H1 (cell line): Measurements from ENCODE around the gene RNF114. TPM values are rescaled to one million over a fixed set of nuclear protein-coding genes. Genes with fewer than 3 reads are reported as not detected.

Experiments
- CTCF ChIA-PET: fragments of 300-600 bp; sonication (Branson Sonifier 250); formaldehyde crosslinking; loops from one replicate; lab custom pipeline; 2021; ENCODE audit not compliant: partially characterized antibody; lab: Charles Lee
- POLR2A ChIA-PET: fragments of 300-600 bp; sonication (Branson Sonifier 250); formaldehyde crosslinking; loops from one replicate; lab custom pipeline; 2021; ENCODE audit warnings: inconsistent platforms; ENCODE audit not compliant: partially characterized antibody; lab: Charles Lee
- DNase-seq, 2 experiments: peaks; one replicate each; pipeline versions ENCODE4 v3.0.0 to v3.0.0-alpha.2; 2010 to 2022; ENCODE audit warnings: low spot score in 2 of 2, low read depth in 1 of 2, mixed read lengths in 1 of 2
- FAIRE-seq: peaks from 2 replicates; lab custom pipeline; 2011; peaks lifted over from hg19 to GRCh38; lab: Jason Lieb, UNC
- H2AFZ ChIP-seq: 2 replicates; pipeline ENCODE4 v1.8.1; 2012; ENCODE audit warnings: low read length, inconsistent platforms
- H2AK5ac ChIP-seq: 2 replicates; pipeline ENCODE4 v1.6.1; 2013; ENCODE audit warnings: low read depth, low read length
- H2BK120ac ChIP-seq: replicated peaks from 2 replicates; pipeline ENCODE3; 2013; ENCODE audit warnings: low read depth, low read length, inconsistent platforms
- H2BK12ac ChIP-seq: 2 replicates; pipeline ENCODE4 v1.6.1; 2013; ENCODE audit warnings: low read depth, low read length
- H2BK15ac ChIP-seq: 2 replicates; pipeline ENCODE4 v1.6.1; 2013; ENCODE audit warnings: low read length
- H2BK20ac ChIP-seq: 2 replicates; pipeline ENCODE4 v1.6.1; 2013; ENCODE audit warnings: low read length
- H2BK5ac ChIP-seq: 2 replicates; pipeline ENCODE4 v1.6.1; 2013; ENCODE audit warnings: low read depth, low read length
- H3K14ac ChIP-seq: 2 replicates; pipeline ENCODE4 v1.6.1; 2013; ENCODE audit warnings: inconsistent platforms; ENCODE audit not compliant: insufficient read length
- H3K18ac ChIP-seq: 2 replicates; pipeline ENCODE4 v1.6.1; 2013; ENCODE audit warnings: low read length; ENCODE audit errors: extremely low read depth
- H3K23ac ChIP-seq: 2 replicates; pipeline ENCODE4 v1.6.1; 2013; ENCODE audit warnings: inconsistent platforms; ENCODE audit not compliant: insufficient read length
- H3K23me2 ChIP-seq: 2 replicates; pipeline ENCODE4 v1.6.1; 2013; ENCODE audit warnings: low read depth, low read length
- H3K27ac ChIP-seq: 2 replicates; pipeline ENCODE4 v1.6.1; 2011; ENCODE audit warnings: low read depth, low read length, inconsistent platforms
- H3K27me3 ChIP-seq, 4 experiments: replicated peaks in 1 of 4; 1 replicate in 1 of 4; 2 replicates in 3 of 4; pipeline versions ENCODE4 v1.6.1 to v1.8.1; 2011 to 2013; ENCODE audit warnings: low read length in 3 of 4, mild to moderate bottlenecking in 3 of 4, inconsistent platforms in 2 of 4, mixed read lengths in 2 of 4, moderate library complexity in 1 of 4; ENCODE audit not compliant: control insufficient read depth in 3 of 4, insufficient read depth in 3 of 4; ENCODE audit errors: extremely low read depth in 1 of 4
- H3K36me3 ChIP-seq, 4 experiments: 2 replicates each; pipeline versions ENCODE4 v1.6.1 to v1.8.1; 2011 to 2013; ENCODE audit warnings: mild to moderate bottlenecking in 4 of 4, low read length in 3 of 4, moderate library complexity in 2 of 4, control low read depth in 1 of 4, inconsistent platforms in 1 of 4; ENCODE audit not compliant: insufficient read depth in 4 of 4, control insufficient read depth in 2 of 4
- H3K4ac ChIP-seq: replicated peaks from 2 replicates; pipeline ENCODE3; 2013; ENCODE audit warnings: low read length, low read depth, mixed read lengths, inconsistent platforms; ENCODE audit not compliant: insufficient read length
- H3K4me1 ChIP-seq, 4 experiments: replicated peaks in 1 of 4; 1 replicate in 1 of 4; 2 replicates in 3 of 4; pipeline versions ENCODE4 v1.6.1 to v1.8.1; 2011 to 2013; ENCODE audit warnings: low read length in 3 of 4, inconsistent platforms in 2 of 4, mixed read lengths in 1 of 4; ENCODE audit not compliant: insufficient read depth in 4 of 4, control insufficient read depth in 3 of 4
- H3K4me2 ChIP-seq, 2 experiments: 2 replicates each; pipeline versions ENCODE4 v1.6.1 to v1.8.1; 2011 to 2013; ENCODE audit warnings: low read depth in 2 of 2, low read length in 2 of 2, control low read depth in 1 of 2, inconsistent platforms in 1 of 2, mild to moderate bottlenecking in 1 of 2; ENCODE audit not compliant: insufficient read depth in 1 of 2
- H3K4me3 ChIP-seq, 4 experiments: fragments of 200-600, 300-600 bp in 1 of 4; sonication (generic), shearing (Covaris generic), sonication (Bioruptor Twin) in 1 of 4; 2 replicates each; pipeline versions ENCODE4 v1.5.1 to v1.8.1; 2011 to 2016; ENCODE audit warnings: low read length in 4 of 4, low read depth in 3 of 4, control low read depth in 2 of 4, inconsistent platforms in 2 of 4, mild to moderate bottlenecking in 2 of 4, mixed read lengths in 1 of 4, moderate library complexity in 1 of 4; ENCODE audit not compliant: insufficient read depth in 2 of 4; ENCODE audit errors: extremely low read depth in 1 of 4
- H3K56ac ChIP-seq: replicated peaks from 2 replicates; pipeline ENCODE3; 2013; ENCODE audit warnings: low read depth, mild to moderate bottlenecking, mixed read lengths, low read length, inconsistent platforms; ENCODE audit not compliant: insufficient read length
- H3K79me1 ChIP-seq: 2 replicates; pipeline ENCODE4 v1.6.1; 2013; ENCODE audit warnings: low read depth, low read length, control low read depth
- H3K79me2 ChIP-seq, 2 experiments: 2 replicates each; pipeline versions ENCODE4 v1.6.1 to v1.8.1; 2012 to 2013; ENCODE audit warnings: low read length in 2 of 2, mild to moderate bottlenecking in 2 of 2, inconsistent platforms in 1 of 2; ENCODE audit not compliant: insufficient read depth in 2 of 2, control insufficient read depth in 1 of 2
- H3K9ac ChIP-seq, 4 experiments: replicated peaks in 1 of 4; 1 replicate in 1 of 4; 2 replicates in 3 of 4; pipeline versions ENCODE4 v1.6.1 to v1.8.1; 2011 to 2013; ENCODE audit warnings: low read depth in 3 of 4, low read length in 3 of 4, control low read depth in 2 of 4, mild to moderate bottlenecking in 2 of 4, moderate library complexity in 2 of 4, inconsistent platforms in 1 of 4; ENCODE audit errors: extremely low read depth in 1 of 4
- H3K9me3 ChIP-seq, 2 experiments: 2 replicates each; pipeline versions ENCODE4 v1.6.1 to v1.8.1; 2012 to 2013; ENCODE audit warnings: mild to moderate bottlenecking in 2 of 2, moderate library complexity in 2 of 2, control low read depth in 1 of 2, inconsistent platforms in 1 of 2, low read depth in 1 of 2, low read length in 1 of 2, mixed read lengths in 1 of 2; ENCODE audit not compliant: insufficient read depth in 2 of 2
- H4K20me1 ChIP-seq, 2 experiments: replicated peaks in 1 of 2; 2 replicates each; pipeline versions ENCODE3 to v1.8.1; 2011 to 2013; ENCODE audit warnings: inconsistent platforms in 2 of 2, low read length in 2 of 2, mild to moderate bottlenecking in 1 of 2; ENCODE audit not compliant: insufficient read depth in 2 of 2, control insufficient read depth in 1 of 2
- H4K5ac ChIP-seq: 2 replicates; pipeline ENCODE4 v1.6.1; 2013; ENCODE audit warnings: low read length, low read depth, mixed read lengths, inconsistent platforms; ENCODE audit not compliant: insufficient read length
- H4K8ac ChIP-seq: 2 replicates; pipeline ENCODE4 v1.8.0; 2013; ENCODE audit warnings: mild to moderate bottlenecking, moderate library complexity, low read length, inconsistent platforms; ENCODE audit not compliant: insufficient read depth; ENCODE audit errors: extremely low read depth
- H4K91ac ChIP-seq: replicated peaks from 2 replicates; pipeline ENCODE3; 2013; ENCODE audit warnings: low read length, mixed read lengths, inconsistent platforms; ENCODE audit not compliant: insufficient read length
- BACH1 ChIP-seq: IDR thresholded peaks from 2 replicates; pipeline ENCODE4 v1.6.1; 2012; ENCODE audit warnings: low read length, improper control_type of control experiment
- CTBP2 ChIP-seq: IDR thresholded peaks from 2 replicates; pipeline ENCODE4 v1.7.0; 2011; ENCODE audit warnings: borderline replicate concordance, mild to moderate bottlenecking, moderate library complexity, mixed read lengths, low read length; ENCODE audit not compliant: insufficient read depth, insufficient read length
- E2F6 ChIP-seq: IDR thresholded peaks from 2 replicates; pipeline ENCODE4 v1.6.1; 2012; ENCODE audit warnings: inconsistent platforms
- EP300 ChIP-seq, 2 experiments: IDR thresholded peaks; 1 replicate in 1 of 2; 2 replicates in 1 of 2; pipeline ENCODE4 v1.6.1; 2011 to 2012; ENCODE audit warnings: low read depth in 2 of 2, low read length in 2 of 2, mild to moderate bottlenecking in 2 of 2, borderline replicate concordance in 1 of 2, inconsistent platforms in 1 of 2, moderate library complexity in 1 of 2
- KDM1A ChIP-seq: fragments of 200-600, 300-600 bp; sonication (generic); IDR thresholded peaks from 2 replicates; pipeline ENCODE4 v1.7.1; 2016; ENCODE audit warnings: mild to moderate bottlenecking, low read length, borderline replicate concordance
- KDM5A ChIP-seq: fragments of 200-600 bp; IDR thresholded peaks from 2 replicates; pipeline ENCODE4 v1.7.1; 2012; ENCODE audit warnings: mild to moderate bottlenecking, low read length, inconsistent platforms, mixed read lengths
- MAFK ChIP-seq: IDR thresholded peaks from 2 replicates; pipeline ENCODE4 v1.6.1; 2012; ENCODE audit warnings: low read depth, mild to moderate bottlenecking, improper control_type of control experiment, low read length
- PHF8 ChIP-seq: fragments of 200-600 bp; sonication (generic); conservative IDR thresholded peaks from 2 replicates; pipeline ENCODE4 v1.7.1; 2012; ENCODE audit warnings: low read depth, mild to moderate bottlenecking, inconsistent platforms, low read length, moderate library complexity
- POLR2A ChIP-seq, 2 experiments: IDR thresholded peaks; 1 replicate in 1 of 2; 2 replicates in 1 of 2; pipeline ENCODE4 v1.6.1; 2011; ENCODE audit warnings: low read depth in 2 of 2, low read length in 2 of 2, mild to moderate bottlenecking in 2 of 2; ENCODE audit errors: control extremely low read depth in 1 of 2
- RNF2 ChIP-seq: fragments of 200-900, 300-1000 bp; sonication (generic); IDR thresholded peaks from 2 replicates; pipeline ENCODE4 v1.7.1; 2016; ENCODE audit warnings: borderline replicate concordance, low read depth, mild to moderate bottlenecking, antibody characterized with exemption, low read length; ENCODE audit not compliant: poor library complexity, severe bottlenecking; ENCODE audit errors: missing control alignments
- SIN3A ChIP-seq, 2 experiments: IDR thresholded peaks in 1 of 2; conservative IDR thresholded peaks in 1 of 2; 2 replicates each; pipeline ENCODE4 v1.6.1; 2011 to 2012; ENCODE audit warnings: low read length in 2 of 2, improper control_type of control experiment in 1 of 2, low read depth in 1 of 2, mild to moderate bottlenecking in 1 of 2
- SP2 ChIP-seq: IDR thresholded peaks from 2 replicates; pipeline ENCODE4 v1.6.1; 2012; ENCODE audit warnings: mild to moderate bottlenecking, low read length, inconsistent platforms
- TCF12 ChIP-seq: IDR thresholded peaks from 2 replicates; pipeline ENCODE4 v1.6.1; 2011; ENCODE audit warnings: low read depth, mild to moderate bottlenecking, low read length
- WGBS, 2 experiments: shearing (Covaris generic) in 1 of 2; methylation state at CpG; one replicate each; pipeline versions ENCODE4 v1.1.6 to v1.1.7; 2013 to 2015; ENCODE audit warnings: low lambda C conversion rate in 2 of 2, mixed read lengths in 2 of 2, inconsistent platforms in 1 of 2, low coverage in 1 of 2, missing lambda C conversion rate in 1 of 2; ENCODE audit not compliant: insufficient replicate concordance in 2 of 2, insufficient coverage in 1 of 2, insufficient read length in 1 of 2; ENCODE audit errors: extremely low coverage in 1 of 2, missing lambda C conversion rate in 1 of 2; 5-methylcytosine and 5-hydroxymethylcytosine counted together
- polyA plus RNA-seq, 7 experiments: library from polyadenylated mRNA; depleted of rRNA in 3 of 7; stranded (reverse) in 5 of 7; unstranded in 2 of 7; fragments of >200 nt in 5 of 7; fragments of 200-250 nt in 2 of 7; gene quantifications; 1 replicate in 5 of 7; 2 replicates in 1 of 7; 4 replicates in 1 of 7; pipeline versions ENCODE4 v1.2.1 to v1.2.3, GENCODE V29; 2011 to 2013; ENCODE audit warnings: missing spikeins in 2 of 7, mixed read lengths in 2 of 7
- total RNA-seq: library from RNA; stranded (reverse); fragmentation: NEBNext Ultra II Directional; extraction: Animal tissue kit (Norgen Biotek cat#: 25700); gene quantifications from 2 replicates; pipeline ENCODE4 v1.2.1, GENCODE V29; 2021

RNF114 gene
- total and polyA plus RNA-seq, 2 of the 8 experiments (the other 6 are each of a cell fraction or from before 2014, with no cell fraction given): 81.7 to 89.9 TPM

- H2AK5ac ChIP-seq: no peak overlapping the region
- peaks cover 0 to 12% (median 7%) of the 10 kb centered on the region in 4 experiments; a peak in 4 of 7 replicates for H3K4me1 ChIP-seq
- H3K23ac ChIP-seq: no peak overlapping the region
- no peaks in the 10 kb centered on the region for H3K79me1 ChIP-seq
- WGBS, 2 experiments: 90% methylated on average over 6 of the region's 6 CpGs; no CpG with 5 or more reads in 1 of the 2 experiments
- H3K4me3 ChIP-seq: no peak overlapping the region
- H3K36me3 ChIP-seq: no peaks in the 10 kb centered on the region
- no peak overlapping the region for H2BK15ac ChIP-seq
- no peaks in the 10 kb centered on the region for H3K79me2 ChIP-seq
- H3K18ac ChIP-seq: no peak overlapping the region
- no peak overlapping the region for H3K9ac ChIP-seq
- no peak overlapping the region for H3K27ac ChIP-seq
- no peak overlapping the region for H3K4ac ChIP-seq
- peaks cover 0 to 2% of the 10 kb centered on the region in 2 experiments for H4K20me1 ChIP-seq
- H3K14ac ChIP-seq: no peak overlapping the region
- DNase-seq (no peak), FAIRE-seq (no peak)
- no peaks in the 10 kb centered on the region for H3K23me2 ChIP-seq
- no peak overlapping the region for H4K5ac ChIP-seq
- ChIA-PET POLR2A (interaction anchor here (2.0 kb wide), 1 partner anchor 7 kb away, joined by 7 read pairs; no protein-coding TSS in a partner anchor), CTCF (interaction anchor here (0.9 to 12.8 kb wide), 6 partner anchors 13 to 293 kb away, joined by 3 to 199 read pairs (median 4); no protein-coding TSS in a partner anchor)
- H3K4me2 ChIP-seq: no peak overlapping the region
- H2AFZ ChIP-seq: no peak overlapping the region
- no peak overlapping the region for H2BK5ac ChIP-seq
- no peak overlapping the region for H2BK20ac ChIP-seq
- H2BK120ac ChIP-seq: no peak overlapping the region
- no peak overlapping the region for H4K91ac ChIP-seq
- H3K9me3 ChIP-seq: no peaks in the 10 kb centered on the region
- H2BK12ac ChIP-seq: no peak overlapping the region
- H4K8ac ChIP-seq: no peak overlapping the region
- no peaks in the 10 kb centered on the region for H3K27me3 ChIP-seq
- H3K56ac ChIP-seq: no peak overlapping the region
- TF ChIP-seq PHF8: no peak
- TF ChIP-seq TCF12: no peak
- no peak for TF ChIP-seq RNF2
- no peak for TF ChIP-seq EP300 (IDR thresholded peaks at IDR 0.05; ENCODE audit: borderline replicate concordance in 1 of 2, low read depth in 2 of 2, low read length in 2 of 2)
- no peak for TF ChIP-seq CTBP2
- no peak for TF ChIP-seq POLR2A (IDR thresholded peaks at IDR 0.05; ENCODE audit: control extremely low read depth in 1 of 2, low read depth in 2 of 2, low read length in 2 of 2)
- no peak for TF ChIP-seq KDM1A
- no peak for TF ChIP-seq MAFK
- no peak for TF ChIP-seq KDM5A
- TF ChIP-seq E2F6: no peak
- TF ChIP-seq BACH1: no peak
- no peak for TF ChIP-seq SP2
- TF ChIP-seq SIN3A (conservative IDR thresholded peaks at IDR 0.05 in 1 of 2, IDR thresholded peaks at IDR 0.05 in 1 of 2; ENCODE audit: low read depth in 1 of 2, low read length in 2 of 2): no peak
Observed at GRCh38 chr20:49894073-49894470, 42.1 kb upstream of the RNF114 start.
